Stimulated activated CD4-positive, alpha-beta T cell treated with anti-CD3 and anti-CD28 coated beads, TNF-alpha, amount 100 ng/mL, for 24 hours (primary cell): ENCODE results near the gene KDM5C.
"Not testable (repeated sequence)": the region's sequence is repeated elsewhere in the genome, so short reads cannot be mapped to it uniquely, and the experiment has no call there.

Experiments used
- DNase-seq, 3 experiments: peaks; one replicate each; pipeline ENCODE4 v3.0.0-alpha.2; 2020; ENCODE audit warnings: low read depth in 3 of 3

The KDM5C gene

GRCh38 chrX:53190363-53190960 lies 34.5 kb downstream of the KDM5C start:
- DNase-seq = no peak

GRCh38 chrX:53188763-53189162 lies 36.2 kb downstream of the KDM5C start:
- DNase-seq = peak in 2 of 3 experiments; percentile 3 to 19

GRCh38 chrX:53186351-53186750 lies 38.7 kb downstream of the KDM5C start:
- DNase-seq = peak in 1 of 3 experiments; percentile 21

- no peak for DNase-seq
Measured at GRCh38 chrX:53184836-53185235, 40.2 kb downstream of the KDM5C start.

- no peak for DNase-seq
Measured at GRCh38 chrX:53171356-53171755, 53.7 kb downstream of the KDM5C start.

GRCh38 chrX:53166103-53166502 lies 58.9 kb downstream of the KDM5C start:
- DNase-seq = no peak

- DNase-seq = not testable (repeated sequence)
Measured at GRCh38 chrX:53164566-53164965, 60.4 kb downstream of the KDM5C start.

DNA sequence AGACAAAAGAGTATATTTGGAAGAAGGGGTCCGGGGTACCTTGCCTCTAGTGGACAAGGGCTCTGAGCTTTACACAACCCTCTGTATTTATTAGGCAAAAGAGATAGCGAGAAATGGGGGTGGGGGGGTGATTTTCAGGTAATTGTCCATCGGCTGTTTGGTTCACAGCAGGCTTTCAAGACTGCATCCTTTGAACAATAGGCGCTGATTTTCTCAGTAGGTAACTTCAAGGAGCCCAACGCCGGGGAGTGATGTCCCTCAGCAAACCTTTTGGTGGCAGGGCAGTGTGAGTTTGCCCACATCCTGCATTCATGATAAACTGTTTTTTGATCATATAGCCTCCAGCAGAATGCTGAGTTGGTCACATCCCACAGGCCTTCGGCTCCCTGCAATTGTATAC lies 61.6 kb downstream of the KDM5C start:
- no peak for DNase-seq

GRCh38 chrX:53160297-53160983 lies 64.6 kb downstream of the KDM5C start:
- no peak for DNase-seq

GRCh38 chrX:53159184-53159583 lies 65.8 kb downstream of the KDM5C start:
- no peak for DNase-seq

- no peak for DNase-seq
Measured at GRCh38 chrX:53156207-53156596, 68.8 kb downstream of the KDM5C start.

- no peak for DNase-seq
Measured at GRCh38 chrX:53155512-53156206, 69.3 kb downstream of the KDM5C start.

GRCh38 chrX:53153581-53153980 lies 71.4 kb downstream of the KDM5C start:
- DNase-seq = no peak
